ENCODE measurements around the gene PLPP4. TPM values are rescaled to one million over a fixed set of nuclear protein-coding genes. Genes with fewer than 3 reads are reported as not detected.

PLPP4 gene
- not detected in 2 replicates for total RNA-seq

DNA sequence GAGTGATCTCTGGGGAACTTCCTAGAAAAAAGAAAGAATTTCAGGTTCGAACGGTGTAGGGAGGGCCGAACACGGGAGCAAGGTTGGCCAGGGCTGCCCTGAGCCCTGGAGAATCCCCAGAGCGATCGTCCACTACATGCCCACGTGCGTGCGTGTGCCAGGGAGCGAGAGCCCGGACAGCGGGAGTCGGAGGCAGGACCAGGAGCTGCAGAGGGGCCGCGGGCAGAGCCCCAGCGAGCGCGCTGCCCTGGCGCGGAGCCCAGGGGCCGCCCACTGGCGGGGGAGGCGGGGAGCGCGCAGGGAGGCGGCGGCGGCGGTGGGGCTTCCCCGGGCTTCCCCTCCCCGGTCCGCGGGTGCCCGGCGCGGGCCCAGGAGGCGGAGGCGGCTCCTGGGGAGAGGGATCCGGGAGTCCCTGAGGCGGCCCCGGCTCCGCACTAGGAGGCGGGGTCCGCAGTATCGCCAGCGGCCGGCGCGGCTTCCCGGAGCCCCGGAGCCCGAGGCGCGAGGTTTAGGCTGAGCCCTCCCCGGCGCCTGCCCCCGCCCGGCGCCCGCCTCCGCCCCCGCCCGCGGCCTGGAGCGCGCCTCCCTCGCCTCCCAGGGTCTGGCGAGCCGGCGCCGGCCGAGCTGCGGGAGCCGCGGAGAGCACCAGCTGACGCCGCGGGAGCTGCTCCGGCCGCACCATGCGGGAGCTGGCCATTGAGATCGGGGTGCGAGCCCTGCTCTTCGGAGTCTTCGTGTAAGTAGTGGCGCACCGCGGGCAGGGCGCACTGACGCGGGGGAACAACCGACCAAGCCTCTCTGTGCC, at the start of gene PLPP4:
PLPP4 (plus strand) TSS at position 602 of the 805 bp plus-strand sequence; CDS start at position 681, 79 bp downstream.
- H3K4me3 Mint-ChIP-seq = peak within 1 kb of the TSS; percentile 64
- TF ChIP-seq, protein P1, sequence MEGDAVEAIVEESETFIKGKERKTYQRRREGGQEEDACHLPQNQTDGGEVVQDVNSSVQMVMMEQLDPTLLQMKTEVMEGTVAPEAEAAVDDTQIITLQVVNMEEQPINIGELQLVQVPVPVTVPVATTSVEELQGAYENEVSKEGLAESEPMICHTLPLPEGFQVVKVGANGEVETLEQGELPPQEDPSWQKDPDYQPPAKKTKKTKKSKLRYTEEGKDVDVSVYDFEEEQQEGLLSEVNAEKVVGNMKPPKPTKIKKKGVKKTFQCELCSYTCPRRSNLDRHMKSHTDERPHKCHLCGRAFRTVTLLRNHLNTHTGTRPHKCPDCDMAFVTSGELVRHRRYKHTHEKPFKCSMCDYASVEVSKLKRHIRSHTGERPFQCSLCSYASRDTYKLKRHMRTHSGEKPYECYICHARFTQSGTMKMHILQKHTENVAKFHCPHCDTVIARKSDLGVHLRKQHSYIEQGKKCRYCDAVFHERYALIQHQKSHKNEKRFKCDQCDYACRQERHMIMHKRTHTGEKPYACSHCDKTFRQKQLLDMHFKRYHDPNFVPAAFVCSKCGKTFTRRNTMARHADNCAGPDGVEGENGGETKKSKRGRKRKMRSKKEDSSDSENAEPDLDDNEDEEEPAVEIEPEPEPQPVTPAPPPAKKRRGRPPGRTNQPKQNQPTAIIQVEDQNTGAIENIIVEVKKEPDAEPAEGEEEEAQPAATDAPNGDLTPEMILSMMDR (IDR thresholded peaks at IDR 0.05) = no peak
- H3K27ac Mint-ChIP-seq = no peak within 1 kb of the TSS
- intact Hi-C loops (cut with micrococcal nuclease) = no loop called here
- DNase-seq (no peak), ATAC-seq (ENCODE audit: low read depth) (no peak)
- peaks cover 4% of the 10 kb centered on the region for H3K4me1 Mint-ChIP-seq
- H3K27me3 Mint-ChIP-seq = peaks cover 34% of the 10 kb centered on the region
- no peaks in the 10 kb centered on the region for H3K9me3 Mint-ChIP-seq
- no peaks in the 10 kb centered on the region for H3K36me3 Mint-ChIP-seq (ENCODE audit: low read depth)
- CTCF ChIA-PET = no interaction called here
- POLR2A ChIA-PET = no interaction called here

DNA sequence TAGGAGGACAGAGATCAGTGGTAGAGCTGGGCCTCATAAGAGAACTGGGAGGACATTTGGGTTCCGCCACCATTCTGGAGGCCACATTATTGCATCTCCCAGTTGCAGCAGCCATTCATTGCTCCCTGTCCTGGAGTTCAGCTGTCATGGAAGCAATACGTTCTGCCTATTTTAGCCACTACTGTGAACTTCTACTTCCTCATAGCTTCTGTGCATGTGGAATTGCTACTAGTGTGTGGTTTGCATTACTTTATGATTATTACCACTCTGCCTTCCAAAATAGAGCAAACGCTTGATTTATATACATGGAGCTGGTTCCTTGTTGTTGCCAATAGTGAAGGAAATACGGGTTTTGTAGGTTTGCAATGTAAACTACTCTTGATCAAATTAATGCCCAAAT, 47.2 kb upstream of the PLPP4 start:
- H3K27me3 Mint-ChIP-seq = peaks cover 2% of the 10 kb centered on the region
- intact Hi-C loops (cut with micrococcal nuclease) = no loop called here
- H3K4me3 Mint-ChIP-seq = no peak overlapping the region
- DNase-seq (no peak), ATAC-seq (ENCODE audit: low read depth) (no peak)
- TF ChIP-seq, protein P1 (IDR thresholded peaks at IDR 0.05) = no peak
- H3K4me1 Mint-ChIP-seq = no peaks in the 10 kb centered on the region
- POLR2A ChIA-PET = no interaction called here
- H3K9me3 Mint-ChIP-seq = peaks cover 2% of the 10 kb centered on the region
- H3K36me3 Mint-ChIP-seq (ENCODE audit: low read depth) = no peaks in the 10 kb centered on the region
- H3K27ac Mint-ChIP-seq = no peak overlapping the region
- CTCF ChIA-PET = no interaction called here

- TF ChIP-seq, protein P1 (IDR thresholded peaks at IDR 0.05) = no peak
- H3K27ac Mint-ChIP-seq = no peak overlapping the region
- CTCF ChIA-PET = no interaction called here
- ATAC-seq (ENCODE audit: low read depth) (no peak), DNase-seq (no peak)
- H3K4me1 Mint-ChIP-seq = no peaks in the 10 kb centered on the region
- peaks cover 4% of the 10 kb centered on the region for H3K9me3 Mint-ChIP-seq
- intact Hi-C loops (cut with micrococcal nuclease) = no loop called here
- H3K36me3 Mint-ChIP-seq (ENCODE audit: low read depth) = no peaks in the 10 kb centered on the region
- H3K27me3 Mint-ChIP-seq = peaks cover 2% of the 10 kb centered on the region
- H3K4me3 Mint-ChIP-seq = no peak overlapping the region
- POLR2A ChIA-PET = no interaction called here
Observed at GRCh38 chr10:120414946-120415345, 42.1 kb upstream of the PLPP4 start.

- Mint-ChIP-seq H3K36me3 (ENCODE audit: low read depth) (no peaks in the 10 kb centered on the region), H3K4me1 (no peaks in the 10 kb centered on the region), H3K9me3 (peaks cover 4% of the 10 kb centered on the region), H3K27me3 (peaks cover 4% of the 10 kb centered on the region), H3K27ac (no peak overlapping the region), H3K4me3 (no peak overlapping the region)
- no peak for DNase-seq
- no peak for ATAC-seq (ENCODE audit: low read depth)
- CTCF ChIA-PET = no interaction called here
- TF ChIP-seq, protein P1 (IDR thresholded peaks at IDR 0.05) = no peak
- POLR2A ChIA-PET = no interaction called here
- intact Hi-C loops (cut with micrococcal nuclease) = no loop called here
Observed at GRCh38 chr10:120415709-120416330, 41.2 kb upstream of the PLPP4 start.

- H3K9me3 Mint-ChIP-seq = peaks cover 2% of the 10 kb centered on the region
- intact Hi-C loops (cut with micrococcal nuclease) = loop anchor here (5.0 to 10.0 kb wide), 2 partner anchors 317 to 1314 kb away; no protein-coding TSS in a partner anchor
- ChIA-PET POLR2A (no interaction called here), CTCF (no interaction called here)
- peaks cover 2% of the 10 kb centered on the region for H3K27me3 Mint-ChIP-seq
- no peaks in the 10 kb centered on the region for H3K4me1 Mint-ChIP-seq
- H3K4me3 Mint-ChIP-seq = no peak overlapping the region
- no peak overlapping the region for H3K27ac Mint-ChIP-seq
- ATAC-seq (ENCODE audit: low read depth) (no peak), DNase-seq (no peak)
- TF ChIP-seq, protein P1 (IDR thresholded peaks at IDR 0.05) = no peak
- H3K36me3 Mint-ChIP-seq (ENCODE audit: low read depth) = no peaks in the 10 kb centered on the region
Observed at GRCh38 chr10:120420421-120420820, 36.6 kb upstream of the PLPP4 start.
